ENCODE results near the gene KIF3A.

Gene KIF3A

GRCh38 chr5:132736853-132737833, at the start of gene KIF3A:
KIF3A (minus strand) TSS chr5:132737546; CDS start chr5:132737419, 127 bp downstream.
- peak; percentile 81 for DNase-seq

GRCh38 chr5:132787076-132787475, 49.7 kb upstream of the KIF3A start:
- DNase-seq = no peak

GRCh38 chr5:132785864-132786263, 48.5 kb upstream of the KIF3A start:
- no peak for DNase-seq

- DNase-seq = no peak
Observed at GRCh38 chr5:132785365-132785764, 48.0 kb upstream of the KIF3A start.

- DNase-seq = no peak
Observed at GRCh38 chr5:132782101-132782500, 44.8 kb upstream of the KIF3A start.

GRCh38 chr5:132781029-132781428, 43.7 kb upstream of the KIF3A start:
- no peak for DNase-seq

GRCh38 chr5:132780577-132780976, 43.2 kb upstream of the KIF3A start:
- DNase-seq = no peak

GRCh38 chr5:132779961-132780360, 42.6 kb upstream of the KIF3A start:
- DNase-seq = no peak

- no peak for DNase-seq
Observed at GRCh38 chr5:132778856-132779255, 41.5 kb upstream of the KIF3A start.

- DNase-seq = no peak
Observed at GRCh38 chr5:132778129-132778528, 40.8 kb upstream of the KIF3A start.

- DNase-seq = no peak
Observed at GRCh38 chr5:132777209-132778069, 40.1 kb upstream of the KIF3A start, which contains the start of gene SEPTIN8. SEPTIN8 (minus strand) TSS chr5:132777239; CDS start chr5:132777137, 102 bp downstream.

- DNase-seq = no peak
Observed at GRCh38 chr5:132776938-132777208, 39.5 kb upstream of the KIF3A start.

GRCh38 chr5:132776131-132776937, 39.0 kb upstream of the KIF3A start:
- no peak for DNase-seq

- no peak for DNase-seq
Observed at GRCh38 chr5:132775476-132775961, 38.2 kb upstream of the KIF3A start.

- no peak for DNase-seq
Observed at GRCh38 chr5:132774896-132775295, 37.5 kb upstream of the KIF3A start.

GRCh38 chr5:132774406-132774805, 37.1 kb upstream of the KIF3A start:
- DNase-seq = no peak

GRCh38 chr5:132773601-132774355, 36.4 kb upstream of the KIF3A start:
- DNase-seq = no peak

GRCh38 chr5:132773114-132773513, 35.8 kb upstream of the KIF3A start:
- DNase-seq = no peak

GRCh38 chr5:132772291-132773070, 35.1 kb upstream of the KIF3A start:
- no peak for DNase-seq

GRCh38 chr5:132771503-132771998, 34.2 kb upstream of the KIF3A start:
- no peak for DNase-seq

Measured in NCI-H526 treated with DMSO at 0.1 percent for 48 hours (cell line).